Putamen (tissue), 1 donor: ENCODE data around the gene FUBP1.
"Not testable (repeated sequence)": the region's sequence is repeated elsewhere in the genome, so short reads cannot be mapped to it uniquely, and the experiment has no call there.

ENCODE experiments used
- DNase-seq: peaks from one replicate; pipeline ENCODE4 v3.0.0-alpha.2; 2016; ENCODE audit warnings: low spot score

Gene FUBP1, protein sequence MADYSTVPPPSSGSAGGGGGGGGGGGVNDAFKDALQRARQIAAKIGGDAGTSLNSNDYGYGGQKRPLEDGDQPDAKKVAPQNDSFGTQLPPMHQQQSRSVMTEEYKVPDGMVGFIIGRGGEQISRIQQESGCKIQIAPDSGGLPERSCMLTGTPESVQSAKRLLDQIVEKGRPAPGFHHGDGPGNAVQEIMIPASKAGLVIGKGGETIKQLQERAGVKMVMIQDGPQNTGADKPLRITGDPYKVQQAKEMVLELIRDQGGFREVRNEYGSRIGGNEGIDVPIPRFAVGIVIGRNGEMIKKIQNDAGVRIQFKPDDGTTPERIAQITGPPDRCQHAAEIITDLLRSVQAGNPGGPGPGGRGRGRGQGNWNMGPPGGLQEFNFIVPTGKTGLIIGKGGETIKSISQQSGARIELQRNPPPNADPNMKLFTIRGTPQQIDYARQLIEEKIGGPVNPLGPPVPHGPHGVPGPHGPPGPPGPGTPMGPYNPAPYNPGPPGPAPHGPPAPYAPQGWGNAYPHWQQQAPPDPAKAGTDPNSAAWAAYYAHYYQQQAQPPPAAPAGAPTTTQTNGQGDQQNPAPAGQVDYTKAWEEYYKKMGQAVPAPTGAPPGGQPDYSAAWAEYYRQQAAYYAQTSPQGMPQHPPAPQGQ

DNA sequence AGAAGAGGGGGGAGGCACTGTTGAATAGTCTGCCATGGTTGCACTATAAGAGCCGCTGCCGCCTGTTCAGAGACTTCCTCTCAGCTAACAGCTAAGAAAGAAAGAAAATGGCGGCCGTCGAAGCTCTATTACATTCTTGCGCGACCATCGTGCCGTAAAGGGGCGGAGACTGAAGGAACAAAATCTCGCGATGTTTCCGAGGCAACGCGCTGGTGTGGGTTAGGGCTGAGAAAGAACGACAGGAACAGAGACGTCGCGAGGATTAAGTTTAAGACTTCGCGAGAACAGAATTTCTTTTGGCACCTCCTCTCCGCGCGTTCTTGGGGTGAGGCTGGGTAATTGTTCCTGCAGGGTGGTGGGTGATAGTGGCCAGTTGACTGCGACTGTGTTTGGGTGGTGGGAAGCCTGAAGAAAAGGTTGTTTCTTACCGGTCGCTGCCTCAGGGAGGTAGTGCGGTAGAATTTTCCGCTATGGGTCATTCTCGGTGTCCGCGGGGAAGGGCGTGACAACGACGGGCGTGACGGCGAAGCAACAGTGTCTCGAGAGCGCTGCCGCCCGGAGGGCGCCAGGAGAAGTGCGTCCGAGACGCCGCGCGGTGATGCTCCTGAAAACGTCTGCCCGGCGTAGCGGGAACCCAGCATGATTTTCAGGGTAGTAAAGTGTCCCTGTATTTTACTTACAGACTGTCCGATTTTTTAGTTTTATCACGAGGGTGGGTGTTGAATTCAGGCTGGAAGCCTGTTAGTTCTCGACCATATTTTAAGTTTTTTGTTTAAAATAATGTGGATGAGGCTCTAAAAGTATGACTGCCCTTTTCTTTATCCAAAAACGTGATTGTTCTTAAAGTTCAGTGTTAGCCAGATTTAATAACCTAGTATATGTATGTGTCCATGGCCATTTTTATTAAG lies at the start of gene FUBP1:
FUBP1 (minus strand) TSS at position 104 of the 908 bp plus-strand sequence; CDS start at position 36, 68 bp downstream.
- peak; percentile 95 for DNase-seq

DNA sequence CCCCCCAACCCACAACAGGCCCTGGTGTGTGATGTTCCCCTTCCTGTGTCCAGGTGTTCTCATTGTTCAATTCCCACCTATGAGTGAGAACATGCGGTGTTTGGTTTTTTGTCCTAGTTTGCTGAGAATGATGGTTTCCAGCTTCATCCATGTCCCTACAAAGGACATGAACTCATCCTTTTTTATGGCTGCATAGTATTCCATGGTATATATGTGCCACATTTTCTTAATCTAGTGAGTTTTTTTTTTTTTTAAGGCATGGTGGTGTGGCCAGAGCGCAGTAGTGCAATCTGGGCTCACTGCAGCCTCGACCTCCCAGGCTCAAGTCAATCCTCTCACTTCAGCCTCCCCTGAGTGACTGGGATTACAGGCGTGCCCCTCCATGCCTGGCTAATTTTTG lies 42.3 kb upstream of the FUBP1 start:
- DNase-seq, result not testable (repeated sequence)

DNA sequence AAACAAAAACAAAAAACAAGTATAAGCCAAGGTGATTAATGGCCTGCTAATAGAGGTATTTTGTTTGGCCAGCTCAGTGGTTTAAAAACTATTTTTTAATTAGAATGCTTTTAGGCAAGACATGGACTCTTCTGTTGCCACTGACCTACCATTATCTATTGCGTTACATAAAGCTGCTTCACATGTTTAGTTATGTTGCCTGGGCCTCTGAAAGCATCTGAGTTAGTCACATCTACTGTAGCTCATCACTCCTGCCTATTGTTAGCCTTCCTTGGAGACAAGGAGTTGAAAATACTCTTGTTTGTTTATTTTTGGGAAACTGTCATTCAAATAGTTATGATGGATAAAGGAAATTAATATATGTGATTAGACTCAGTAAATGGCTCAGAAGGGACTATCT lies 40.2 kb upstream of the FUBP1 start:
- no peak for DNase-seq

DNA sequence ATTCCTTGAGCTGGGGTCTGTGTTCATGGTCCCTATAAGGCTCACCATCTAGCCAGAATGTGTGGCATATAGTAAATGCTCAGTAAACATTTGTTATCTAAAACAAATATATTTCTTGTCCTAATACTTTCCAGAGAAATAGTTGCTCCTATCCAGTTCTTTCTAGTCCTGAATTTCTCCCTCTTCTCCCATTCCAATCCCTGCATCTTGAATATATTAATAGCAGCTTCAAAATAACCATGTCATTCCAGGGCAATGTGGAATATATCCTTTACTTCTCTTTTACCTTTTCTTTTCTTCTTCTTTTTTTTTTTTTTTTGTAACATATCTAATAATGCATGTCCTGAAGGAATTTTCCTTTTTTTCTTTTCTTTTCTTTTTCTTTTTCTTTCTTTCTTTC lies 36.3 kb upstream of the FUBP1 start:
- no peak for DNase-seq

DNA sequence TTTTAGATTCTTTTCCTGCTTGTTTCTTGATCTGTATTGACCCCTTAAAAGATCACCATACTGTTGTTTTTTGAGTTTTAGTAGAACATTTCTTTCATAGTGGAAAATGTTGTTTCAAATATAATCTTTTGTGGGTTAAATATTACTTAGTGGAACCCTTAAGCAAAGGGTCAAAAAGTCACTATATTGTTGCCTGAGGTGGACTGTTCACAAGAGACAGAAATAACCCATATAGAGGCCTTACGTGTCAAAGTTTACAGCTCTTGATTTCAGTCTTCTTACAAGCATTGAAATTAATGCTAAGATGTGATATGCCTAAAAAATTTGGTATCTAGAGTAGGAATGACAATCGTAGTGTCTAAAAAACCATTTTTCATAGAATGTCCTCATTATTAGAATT lies 32.2 kb upstream of the FUBP1 start:
- DNase-seq, result no peak

DNA sequence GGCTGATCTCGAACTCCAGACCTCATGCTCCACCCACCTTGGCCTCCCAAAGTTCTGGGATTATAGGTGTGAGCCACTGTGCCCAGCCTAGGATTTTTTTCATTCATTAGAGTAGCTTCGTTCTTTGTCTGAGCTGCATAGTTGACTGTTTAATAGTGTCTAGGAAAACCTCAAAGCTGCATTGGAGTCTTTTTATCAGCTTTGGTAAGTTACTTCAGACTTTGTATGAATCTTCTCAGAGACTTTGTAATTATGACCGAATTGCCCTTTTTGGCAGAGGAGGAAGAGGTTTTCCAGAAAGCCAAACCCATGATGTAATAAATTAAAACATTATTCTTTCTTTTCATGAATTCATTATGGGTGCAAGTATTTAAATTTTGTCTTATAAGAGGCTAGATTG lies 31.0 kb upstream of the FUBP1 start:
- no peak for DNase-seq

DNA sequence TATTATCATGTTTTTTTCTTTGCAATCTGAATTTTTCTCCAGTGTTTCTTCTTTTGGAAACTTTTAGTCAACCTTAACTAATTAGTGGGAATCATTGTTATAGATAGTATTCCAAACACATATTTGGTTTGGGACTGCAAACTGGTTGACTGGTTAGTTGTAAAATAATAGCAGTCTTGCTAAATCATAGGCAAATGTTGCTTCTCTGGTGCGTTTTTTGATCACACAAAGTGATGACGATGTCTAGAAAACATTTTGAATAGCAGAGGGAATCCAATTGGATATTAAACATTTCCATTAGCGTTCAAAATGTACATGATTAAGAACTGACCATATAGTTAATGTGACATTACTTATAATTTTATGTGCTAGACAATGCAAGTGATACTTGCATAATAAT lies 30.4 kb upstream of the FUBP1 start:
- no peak for DNase-seq

DNA sequence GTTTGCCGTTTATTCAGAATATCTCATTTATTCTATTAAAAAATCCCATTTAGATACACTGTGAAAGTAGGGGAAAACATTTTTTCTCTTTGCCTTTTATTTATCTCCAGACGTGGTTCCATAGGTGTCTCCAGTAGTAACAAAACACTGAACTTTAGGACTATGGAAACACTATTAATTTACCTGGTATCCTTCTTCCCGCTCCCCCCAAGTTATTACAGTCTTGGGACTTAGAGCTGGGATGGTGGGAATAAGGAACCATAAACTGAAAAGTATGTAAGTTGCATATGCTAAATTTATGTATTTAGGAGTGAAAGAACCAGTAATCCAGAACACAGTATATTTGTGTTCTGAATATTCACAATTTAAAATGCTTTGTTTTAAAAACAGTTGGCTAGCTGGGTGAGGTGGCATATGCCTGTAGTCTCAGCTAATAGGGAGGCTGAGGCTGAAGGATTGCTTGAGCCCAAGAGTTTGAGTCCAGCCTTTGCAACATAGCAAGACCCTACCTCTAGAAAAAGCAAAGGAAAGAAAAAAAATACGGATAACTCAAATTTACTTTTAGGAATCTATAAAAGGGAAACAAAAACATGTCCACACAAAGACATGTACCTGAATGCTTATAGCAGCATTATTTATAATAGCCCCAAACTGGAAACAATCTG lies 28.9 kb upstream of the FUBP1 start:
- DNase-seq, result no peak

DNA sequence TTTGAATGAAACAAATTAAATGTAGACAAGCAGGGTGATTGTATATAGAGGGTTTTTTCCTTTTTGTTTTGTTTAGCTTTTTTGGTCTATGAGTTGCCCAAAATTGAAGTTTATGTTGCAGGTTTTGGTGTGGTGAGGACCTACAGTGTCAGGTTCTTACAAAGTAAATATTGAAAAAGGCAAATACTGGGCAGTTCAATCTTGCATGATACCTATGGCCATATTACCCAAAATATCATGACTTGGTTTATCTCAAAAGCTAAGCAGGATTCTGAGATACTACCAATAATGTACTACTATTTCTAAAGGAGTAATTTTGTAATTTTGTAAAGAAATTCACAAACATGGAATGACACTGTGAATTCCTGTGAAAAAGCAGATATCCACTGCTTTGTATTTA lies 27.6 kb upstream of the FUBP1 start:
- DNase-seq, result no peak

DNA sequence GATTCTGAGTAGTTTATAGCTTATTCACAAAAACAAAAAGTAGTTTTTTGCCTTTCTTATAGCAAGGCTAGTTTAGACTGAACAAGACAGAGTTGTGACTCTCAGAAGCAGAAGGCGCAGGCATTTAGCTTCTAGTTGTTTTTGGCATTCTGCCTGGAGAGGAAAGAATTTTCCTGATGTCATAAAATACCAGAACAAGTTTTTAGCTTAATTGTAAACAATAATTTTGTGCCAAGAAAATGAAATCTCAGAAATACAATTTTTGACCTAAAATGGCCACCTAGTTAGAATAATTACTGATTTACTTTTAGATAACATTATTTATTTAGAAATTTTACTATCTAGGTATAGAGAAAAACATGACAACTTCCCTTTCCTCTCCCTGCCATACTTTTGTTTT lies 26.9 kb upstream of the FUBP1 start:
- peak; percentile 45 for DNase-seq

DNA sequence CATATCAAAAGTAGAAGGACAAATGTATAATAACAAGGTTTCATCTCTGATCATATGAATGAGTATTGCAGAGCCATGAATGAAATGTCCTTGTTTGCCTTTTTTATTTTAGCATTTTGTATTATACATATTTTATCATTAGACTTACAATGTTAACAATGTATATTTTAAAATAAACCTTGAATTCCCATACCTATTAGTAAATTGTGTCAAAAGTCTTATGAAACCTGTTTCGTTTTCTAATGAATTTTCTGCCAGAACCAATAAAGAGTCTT lies 26.5 kb upstream of the FUBP1 start:
- DNase-seq, result no peak

DNA sequence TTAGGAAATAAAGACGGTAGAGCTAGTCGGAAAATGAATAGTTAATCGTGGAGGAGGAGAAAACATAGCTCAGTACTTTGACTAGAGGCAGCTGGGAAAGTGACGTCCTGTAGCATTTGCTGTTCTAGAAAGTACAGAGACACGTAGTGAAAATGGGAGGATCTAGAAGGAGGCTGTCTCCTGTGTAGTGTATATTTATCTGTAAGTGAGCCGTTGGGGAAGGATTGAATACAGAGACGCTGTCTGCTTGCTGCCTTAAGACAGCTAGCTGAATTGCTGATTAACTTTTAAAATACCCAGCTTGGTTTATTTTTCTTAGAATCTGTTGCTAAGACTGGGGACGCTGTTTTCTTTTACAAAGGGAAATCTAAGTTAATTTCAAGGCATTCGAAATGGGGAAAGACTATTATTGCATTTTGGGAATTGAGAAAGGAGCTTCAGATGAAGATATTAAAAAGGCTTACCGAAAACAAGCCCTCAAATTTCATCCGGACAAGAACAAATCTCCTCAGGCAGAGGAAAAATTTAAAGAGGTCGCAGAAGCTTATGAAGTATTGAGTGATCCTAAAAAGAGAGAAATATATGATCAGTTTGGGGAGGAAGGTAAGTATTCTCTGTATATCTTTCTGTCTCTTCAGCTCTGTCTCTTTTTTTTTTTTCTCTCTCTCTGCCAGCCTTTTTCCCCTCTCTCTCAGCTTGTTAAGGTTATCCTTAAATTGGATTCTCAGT lies 26.0 kb upstream of the FUBP1 start, which contains the start of gene DNAJB4:
DNAJB4 (plus strand) TSS at position 221 of the 729 bp plus-strand sequence; CDS start at position 393, 172 bp downstream.
- peak; percentile 94 for DNase-seq

DNA sequence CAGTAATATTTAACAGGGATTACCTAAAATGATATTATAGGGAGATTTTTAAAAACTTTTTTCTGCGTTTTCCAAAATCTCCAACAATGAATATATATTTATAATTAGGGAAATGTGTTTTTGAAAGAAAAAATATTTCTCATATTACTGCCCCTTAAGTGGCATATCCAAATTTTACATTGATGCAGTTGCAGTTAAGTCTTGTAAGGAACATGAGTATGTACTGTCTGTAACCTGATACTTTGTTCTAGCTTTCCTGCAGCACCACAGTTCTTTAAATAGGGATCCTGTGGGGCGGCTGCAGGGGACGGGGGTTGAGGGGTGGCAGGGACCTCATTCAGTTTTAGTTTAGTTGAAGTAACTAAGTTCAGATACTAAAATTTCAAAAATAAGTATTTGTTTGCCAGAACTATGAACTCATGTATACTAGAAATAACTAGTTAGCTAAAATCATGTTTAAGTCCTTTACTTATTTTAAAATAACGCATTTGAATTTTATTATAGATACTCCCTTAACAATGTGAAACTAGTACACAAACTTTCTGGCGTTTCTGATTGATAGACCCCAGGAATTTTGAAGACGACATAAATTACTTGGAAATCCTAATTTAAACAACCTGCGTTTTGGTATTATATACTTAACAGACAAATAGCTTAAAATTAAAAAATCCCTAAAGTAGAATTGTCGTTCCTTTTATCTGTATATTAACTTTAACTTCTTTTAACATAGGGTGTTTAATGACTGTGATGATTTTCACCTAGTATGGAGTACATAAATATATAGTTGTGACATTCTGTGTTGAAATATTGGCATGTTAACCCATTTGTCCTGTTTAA lies 25.2 kb upstream of the FUBP1 start:
- peak; percentile 47 for DNase-seq

DNA sequence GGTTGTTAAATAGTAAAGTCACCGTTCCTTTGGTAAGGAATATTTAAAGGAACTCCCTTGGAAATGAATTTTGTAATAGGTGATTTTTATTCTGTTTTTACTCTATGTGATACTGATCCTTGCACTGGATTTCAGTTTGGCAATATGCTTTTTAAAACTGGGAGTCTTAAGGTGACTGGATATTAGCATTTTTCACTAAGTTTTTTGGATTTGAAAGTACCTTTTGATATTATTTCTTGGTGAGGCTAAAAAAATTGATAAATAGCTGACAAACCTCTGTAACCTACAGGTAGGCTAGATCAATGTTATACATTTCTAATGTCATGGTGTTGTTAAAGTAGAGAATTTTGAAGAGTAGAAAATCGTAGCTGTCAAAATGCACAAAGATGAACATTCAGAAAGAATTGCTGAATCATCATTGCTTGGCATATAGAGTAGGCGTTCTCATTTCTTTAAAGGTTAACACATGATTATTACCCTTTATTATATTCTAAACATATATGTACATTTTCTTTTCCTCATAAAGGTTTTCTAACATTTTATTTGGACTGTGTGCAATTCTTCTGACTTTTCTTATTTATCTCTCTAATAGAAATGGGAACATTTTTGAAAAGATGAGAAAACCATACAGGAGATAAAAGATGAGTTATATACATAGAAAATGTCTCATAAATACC lies 24.3 kb upstream of the FUBP1 start:
- DNase-seq, result peak; percentile 58

DNA sequence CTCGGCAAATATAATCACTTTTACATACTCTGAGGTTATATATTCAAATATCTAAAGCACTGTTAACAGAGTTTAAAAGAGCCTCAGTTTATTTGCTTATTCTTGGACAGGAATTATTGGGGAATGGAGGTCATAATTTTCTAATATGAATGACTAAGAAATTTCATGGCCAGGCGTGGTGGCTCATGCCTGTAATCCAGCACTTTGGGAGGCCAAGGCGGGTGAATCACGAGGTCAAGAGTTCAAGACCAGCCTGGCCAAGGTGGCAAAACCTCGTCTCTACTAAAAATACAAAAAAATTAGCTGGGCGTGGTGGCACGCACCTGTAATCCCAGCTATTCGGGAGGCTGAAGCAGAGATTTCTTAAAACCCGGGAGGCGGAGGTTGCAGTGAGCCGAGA lies 21.7 kb upstream of the FUBP1 start:
- DNase-seq, result not testable (repeated sequence)

DNA sequence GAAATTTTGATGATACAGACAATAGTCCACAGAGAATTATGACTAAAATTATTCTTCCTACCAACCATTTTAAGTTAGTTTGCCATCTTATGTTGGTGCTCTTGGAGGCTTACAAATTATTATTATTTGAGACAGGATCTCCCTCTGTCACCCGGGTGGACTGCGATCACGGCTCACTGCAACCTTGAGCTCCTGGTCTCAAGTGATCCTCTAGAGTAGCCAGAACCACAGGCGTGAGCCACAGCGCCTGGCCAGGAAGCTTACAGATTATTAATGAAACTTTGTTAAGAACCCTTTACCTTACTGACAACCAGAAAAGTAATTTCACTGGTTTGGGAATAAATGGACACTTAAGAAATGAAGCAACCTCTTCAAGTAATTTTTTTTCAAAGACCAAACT lies 17.9 kb upstream of the FUBP1 start:
- no peak for DNase-seq

DNA sequence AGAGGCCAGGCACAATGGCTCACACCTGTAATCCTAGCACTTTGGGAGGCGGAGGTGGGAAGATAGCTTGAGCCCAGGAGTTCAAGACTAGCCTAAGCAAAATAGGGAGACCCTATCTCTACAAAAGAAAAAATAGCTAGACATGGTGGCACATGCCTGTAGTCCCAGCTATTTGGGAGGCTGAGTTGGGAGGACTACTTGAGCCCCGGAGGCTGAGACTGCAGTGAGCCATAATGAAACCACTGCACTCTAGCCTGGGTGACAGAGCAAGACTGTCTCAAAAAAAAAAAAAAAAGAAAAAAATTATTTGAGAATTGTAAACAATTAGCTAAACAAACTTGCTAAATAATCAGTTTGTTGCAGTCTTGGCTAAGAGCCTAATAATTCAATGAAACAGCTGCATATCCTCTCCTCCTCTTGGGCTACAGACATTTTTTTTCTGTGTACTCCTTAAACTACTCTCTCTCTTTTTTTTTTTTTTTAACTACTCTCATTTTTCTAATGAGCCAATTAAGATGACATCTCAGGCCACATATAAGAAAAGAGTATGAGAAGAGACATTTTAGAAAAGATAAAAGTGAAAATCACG lies 15.3 kb upstream of the FUBP1 start:
- no peak for DNase-seq

DNA sequence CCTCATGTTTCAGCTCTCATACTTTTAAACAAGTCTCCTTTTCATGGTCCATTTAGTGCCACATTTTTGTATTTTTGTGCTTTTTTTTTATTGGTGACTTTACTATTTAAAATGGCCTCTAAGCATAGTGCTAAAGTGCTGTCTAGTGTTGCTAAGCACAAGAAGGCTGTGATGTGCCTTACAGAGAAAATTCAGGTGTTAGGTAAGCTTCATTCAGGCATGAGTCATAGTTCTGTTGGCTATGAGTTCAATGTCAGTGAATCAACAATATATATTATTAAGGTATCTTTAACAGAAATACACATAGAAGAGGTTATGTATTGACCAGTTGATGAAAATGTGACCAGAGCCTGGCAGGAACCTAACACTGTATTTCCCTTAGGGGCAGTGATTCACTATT lies 12.8 kb upstream of the FUBP1 start:
- DNase-seq, result no peak

DNA sequence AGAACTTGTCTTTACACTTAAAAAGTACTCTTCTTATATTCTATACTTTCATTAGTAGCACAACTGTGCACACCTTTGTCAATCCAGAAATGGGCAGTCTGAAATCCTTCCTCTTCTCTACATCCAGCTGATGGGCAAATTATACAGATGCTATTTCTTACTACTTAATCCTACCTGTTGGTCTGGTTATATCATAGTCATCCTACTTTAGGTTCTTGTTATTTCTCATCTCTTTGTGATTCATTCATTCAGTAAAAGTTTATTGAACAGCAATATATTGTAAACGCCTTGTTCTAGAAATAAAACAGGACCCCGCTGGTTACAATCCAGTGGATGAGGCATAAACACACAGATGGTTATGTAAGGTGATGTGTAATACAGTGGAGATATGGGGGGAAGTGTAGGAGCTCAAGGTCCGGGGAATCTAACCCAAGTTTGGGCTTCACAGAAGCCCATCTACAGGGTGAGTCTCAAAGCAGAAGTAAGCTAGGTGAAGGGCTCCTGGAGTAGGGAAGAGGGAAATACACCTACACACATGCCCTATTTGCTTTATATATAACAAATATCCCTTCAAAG lies 11.8 kb upstream of the FUBP1 start:
- DNase-seq, result no peak
